IMR-90 (cell line): Measurements from ENCODE around the gene SH3RF3. TPM values are rescaled to one million over a fixed set of nuclear protein-coding genes. Genes with fewer than 3 reads are reported as not detected.

Experiments
- ATAC-seq: fragments of 200-7000 bp; cut with Tn5 transposase; 2 replicates; pipeline ENCODE4 v1.9.1; 2020; ENCODE audit warnings: low read depth, mild to moderate bottlenecking, moderate library complexity
- BruUV-seq: library from RNA; stranded (reverse); fragments of 400-500 nt; replicated peaks from 2 replicates; lab custom pipeline; 2021; lab: Mats Ljungman, UMichigan
- CTCF ChIA-PET: fragments of 300-600 bp; formaldehyde crosslinking; extraction: SDS; loops from one replicate; lab custom pipeline; 2021; ENCODE audit warnings: antibody characterized with exemption; lab: Yijun Ruan, JAX
- POLR2A ChIA-PET: fragments of 300-600 bp; sonication (Branson Sonifier 250); formaldehyde crosslinking; loops from one replicate; lab custom pipeline; 2022; ENCODE audit warnings: antibody characterized with exemption; ENCODE audit not compliant: unreplicated experiment; lab: Charles Lee
- DNase-seq: peaks from one replicate; pipeline ENCODE4 v3.0.0; 2013
- H2AFZ ChIP-seq: replicated peaks from 2 replicates; pipeline ENCODE3; 2013; ENCODE audit warnings: low read length, mild to moderate bottlenecking; ENCODE audit not compliant: poor library complexity
- H2AK5ac ChIP-seq: 2 replicates; pipeline ENCODE4 v1.6.1; 2013; ENCODE audit warnings: low read depth, low read length, inconsistent platforms
- H2AK9ac ChIP-seq: replicated peaks from 2 replicates; pipeline ENCODE3; 2013; ENCODE audit warnings: mild to moderate bottlenecking, low read depth, low read length, moderate library complexity; ENCODE audit not compliant: poor library complexity
- H2BK120ac ChIP-seq: 2 replicates; pipeline ENCODE4 v1.6.1; 2013; ENCODE audit warnings: low read depth, low read length, inconsistent platforms
- H2BK15ac ChIP-seq: 3 replicates; pipeline ENCODE4 v1.6.1; 2013; ENCODE audit warnings: low read depth, low read length, inconsistent platforms
- H2BK20ac ChIP-seq: 2 replicates; pipeline ENCODE4 v1.6.1; 2013; ENCODE audit warnings: low read depth, mild to moderate bottlenecking, inconsistent platforms, low read length, moderate library complexity
- H2BK5ac ChIP-seq: 2 replicates; pipeline ENCODE4 v1.6.1; 2013; ENCODE audit warnings: mild to moderate bottlenecking, low read depth, low read length, inconsistent platforms; ENCODE audit not compliant: poor library complexity, severe bottlenecking
- H3K14ac ChIP-seq: replicated peaks from 2 replicates; pipeline ENCODE4 v1.6.1; 2013; ENCODE audit warnings: low read depth, low read length, inconsistent platforms
- H3K18ac ChIP-seq: 2 replicates; pipeline ENCODE4 v1.6.1; 2013; ENCODE audit warnings: low read depth, low read length, control low read depth
- H3K23ac ChIP-seq: 2 replicates; pipeline ENCODE4 v1.6.1; 2013; ENCODE audit warnings: low read depth, low read length, inconsistent platforms
- H3K27ac ChIP-seq: 2 replicates; pipeline ENCODE4 v1.5.1; 2013; ENCODE audit warnings: mild to moderate bottlenecking, control low read depth, low read length; ENCODE audit not compliant: insufficient read depth
- H3K27me3 ChIP-seq: 2 replicates; pipeline ENCODE4 v1.6.1; 2013; ENCODE audit warnings: low read length; ENCODE audit not compliant: control insufficient read depth, insufficient read depth
- H3K36me3 ChIP-seq: 2 replicates; pipeline ENCODE4 v1.6.1; 2013; ENCODE audit warnings: low read length, mixed read lengths; ENCODE audit not compliant: control insufficient read depth, insufficient read depth
- H3K4ac ChIP-seq: 2 replicates; pipeline ENCODE4 v1.6.1; 2013; ENCODE audit warnings: low read depth, low read length, inconsistent platforms
- H3K4me1 ChIP-seq: 2 replicates; pipeline ENCODE4 v1.6.1; 2013; ENCODE audit warnings: low read length, mixed read lengths; ENCODE audit not compliant: control insufficient read depth, insufficient read depth
- H3K4me2 ChIP-seq: 2 replicates; pipeline ENCODE4 v1.6.1; 2013; ENCODE audit warnings: low read depth, mild to moderate bottlenecking, control low read depth, low read length, moderate library complexity
- H3K4me3 ChIP-seq: 2 replicates; pipeline ENCODE4 v1.5.1; 2013; ENCODE audit warnings: low read depth, mild to moderate bottlenecking, control low read depth, low read length, moderate library complexity; ENCODE audit not compliant: insufficient read depth
- H3K56ac ChIP-seq: 2 replicates; pipeline ENCODE4 v1.6.1; 2013; ENCODE audit warnings: low read length, inconsistent platforms; ENCODE audit not compliant: insufficient read depth; ENCODE audit errors: extremely low read depth
- H3K79me1 ChIP-seq, 2 experiments: 2 replicates each; pipeline ENCODE4 v1.6.1; 2013; ENCODE audit warnings: low read length in 2 of 2, inconsistent platforms in 1 of 2, low read depth in 1 of 2
- H3K9ac ChIP-seq: 2 replicates; pipeline ENCODE4 v1.6.1; 2013; ENCODE audit warnings: low read depth, low read length, control low read depth
- H3K9me1 ChIP-seq: 2 replicates; pipeline ENCODE4 v1.6.1; 2013; ENCODE audit warnings: low read length, inconsistent platforms; ENCODE audit not compliant: insufficient read depth
- H3K9me3 ChIP-seq: 2 replicates; pipeline ENCODE4 v1.6.1; 2013; ENCODE audit warnings: low read length; ENCODE audit not compliant: control insufficient read depth, insufficient read depth
- H4K20me1 ChIP-seq: 2 replicates; pipeline ENCODE4 v1.6.1; 2013; ENCODE audit warnings: low read length, inconsistent platforms; ENCODE audit not compliant: insufficient read depth
- H4K5ac ChIP-seq: 2 replicates; pipeline ENCODE4 v1.6.1; 2013; ENCODE audit warnings: mild to moderate bottlenecking, low read depth, low read length, control low read depth
- H4K8ac ChIP-seq, 2 experiments: 2 replicates each; pipeline ENCODE4 v1.6.1; 2013; ENCODE audit warnings: low read depth in 2 of 2, low read length in 2 of 2, control low read depth in 1 of 2, inconsistent platforms in 1 of 2
- H4K91ac ChIP-seq: 2 replicates; pipeline ENCODE4 v1.6.1; 2013; ENCODE audit warnings: low read depth, low read length, inconsistent platforms; ENCODE audit not compliant: insufficient read depth
- CEBPB ChIP-seq: IDR thresholded peaks from 2 replicates; pipeline ENCODE4 v1.6.1; 2012; ENCODE audit warnings: low read depth, low read length, improper control_type of control experiment
- POLR2A ChIP-seq: IDR thresholded peaks from 2 replicates; pipeline ENCODE4 v1.6.1; 2012; ENCODE audit warnings: mild to moderate bottlenecking, low read depth, low read length
- RFX5 ChIP-seq: IDR thresholded peaks from 2 replicates; pipeline ENCODE4 v1.8.0; 2012; ENCODE audit warnings: low read depth, mild to moderate bottlenecking, low read length, moderate library complexity
- SMC3 ChIP-seq: fragments of 150-350 bp; IDR thresholded peaks from 2 replicates; pipeline ENCODE4 v1.6.1; 2016; ENCODE audit warnings: low read depth, mild to moderate bottlenecking, antibody characterized with exemption, low read length, moderate library complexity
- WGBS, 2 experiments: methylation state at CpG; one replicate each; pipeline versions ENCODE4 v1.1.5 to v1.1.7; 2013; ENCODE audit warnings: missing lambda C conversion rate in 2 of 2; ENCODE audit not compliant: insufficient read length in 1 of 2; ENCODE audit errors: extremely low coverage in 2 of 2; 5-methylcytosine and 5-hydroxymethylcytosine counted together
- dilution Hi-C: fragments of 300-500 bp; cut with HindIII; formaldehyde crosslinking; loops from one replicate; pipeline ENCODE4 v1.14.3; 2018; ENCODE audit warnings: low sequenced_read_pairs; ENCODE audit not compliant: unreplicated experiment
- in situ Hi-C: fragments of 300-500 bp; cut with MboI; formaldehyde crosslinking; loops from 3 replicates; pipeline ENCODE4 v1.14.3; 2019; ENCODE audit warnings: low sequenced_read_pairs, inconsistent platforms, mixed read lengths
- intact Hi-C: fragments of 100-400 bp; cut with micrococcal nuclease; formaldehyde crosslinking; loops from 2 replicates; pipeline ENCODE4 v1.10.0; 2022
- polyA plus RNA-seq, 3 experiments: library from polyadenylated mRNA; depleted of rRNA; stranded (reverse); fragments of >200 nt; gene quantifications; 2 replicates each; pipeline ENCODE4 v1.2.3, GENCODE V29; 2012; ENCODE audit warnings: low replicate concordance in 1 of 3
- total RNA-seq: library from RNA; depleted of rRNA; stranded (reverse); fragments of >200 nt; gene quantifications from 2 replicates; pipeline ENCODE4 v1.2.3, GENCODE V29; 2012
- TF ChIP-seq, protein P1 (sequence below): fragments of 150-350 bp; IDR thresholded peaks from 2 replicates; pipeline ENCODE4 v1.6.1; 2017; ENCODE audit warnings: mild to moderate bottlenecking, antibody characterized with exemption, low read length, low read depth

Gene SH3RF3
- total and polyA plus RNA-seq, 2 of the 4 experiments (the other 2 are of a cell fraction) = 3.4 to 5.3 TPM

- peaks cover 71% of the 10 kb centered on the region for H4K20me1 ChIP-seq
- TF ChIP-seq RFX5 (no peak), SMC3 (no peak), POLR2A (no peak), CEBPB (peak; percentile 98)
- TF ChIP-seq, protein P1, sequence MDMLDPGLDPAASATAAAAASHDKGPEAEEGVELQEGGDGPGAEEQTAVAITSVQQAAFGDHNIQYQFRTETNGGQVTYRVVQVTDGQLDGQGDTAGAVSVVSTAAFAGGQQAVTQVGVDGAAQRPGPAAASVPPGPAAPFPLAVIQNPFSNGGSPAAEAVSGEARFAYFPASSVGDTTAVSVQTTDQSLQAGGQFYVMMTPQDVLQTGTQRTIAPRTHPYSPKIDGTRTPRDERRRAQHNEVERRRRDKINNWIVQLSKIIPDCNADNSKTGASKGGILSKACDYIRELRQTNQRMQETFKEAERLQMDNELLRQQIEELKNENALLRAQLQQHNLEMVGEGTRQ = no peak
- H3K4me1 ChIP-seq = peaks cover 14% of the 10 kb centered on the region; the same call in 1 of the 2 replicates
- H3K18ac ChIP-seq = no peak overlapping the region
- dilution Hi-C loops (no loop called here), intact Hi-C loops (loop anchor here (5.0 kb wide), 2 partner anchors 137 to 248 kb away; partner anchors contain the start of gene SH3RF3), in situ Hi-C loops (no loop called here)
- no peak overlapping the region for H3K14ac ChIP-seq
- H3K36me3 ChIP-seq = no peaks in the 10 kb centered on the region
- no peak overlapping the region for H2BK120ac ChIP-seq
- H2BK20ac ChIP-seq = no peak overlapping the region
- no peak overlapping the region for H3K23ac ChIP-seq
- H3K4ac ChIP-seq = no peak overlapping the region
- H3K9me3 ChIP-seq = no peaks in the 10 kb centered on the region
- no peak overlapping the region for H4K8ac ChIP-seq
- H2AFZ ChIP-seq = no peak overlapping the region
- H3K27me3 ChIP-seq = no peaks in the 10 kb centered on the region
- DNase-seq (peak; percentile 75), ATAC-seq (peak; percentile 47)
- ChIA-PET POLR2A (no interaction called here), CTCF (no interaction called here)
- no peak overlapping the region for H3K56ac ChIP-seq
- no peak overlapping the region for H3K4me2 ChIP-seq
- H2AK9ac ChIP-seq = peak overlapping the region; percentile 4
- H2BK15ac ChIP-seq = no peak overlapping the region
- H4K91ac ChIP-seq = no peak overlapping the region
- peak overlapping the region; percentile 56; the same call in 1 of the 2 replicates for H2AK5ac ChIP-seq
- 80% methylated on average over 4 of the region's 12 CpGs; no CpG with 5 or more reads in 1 of the 2 experiments for WGBS, 2 experiments
- no peak overlapping the region for H3K27ac ChIP-seq
- H3K4me3 ChIP-seq = no peak overlapping the region
- H4K5ac ChIP-seq = no peak overlapping the region
- H3K79me1 ChIP-seq = peaks cover 35 to 85% of the 10 kb centered on the region in 2 experiments
- peaks cover 26% of the 10 kb centered on the region for H3K9me1 ChIP-seq
- no peak overlapping the region for H2BK5ac ChIP-seq
- no peak overlapping the region for H3K9ac ChIP-seq
- BruUV-seq = no TSS peak
These were observed 135.8 kb downstream of the SH3RF3 start for GRCh38 chr2:109264595-109265328.
